Measurements from ENCODE around the gene CAPZB.

DNA sequence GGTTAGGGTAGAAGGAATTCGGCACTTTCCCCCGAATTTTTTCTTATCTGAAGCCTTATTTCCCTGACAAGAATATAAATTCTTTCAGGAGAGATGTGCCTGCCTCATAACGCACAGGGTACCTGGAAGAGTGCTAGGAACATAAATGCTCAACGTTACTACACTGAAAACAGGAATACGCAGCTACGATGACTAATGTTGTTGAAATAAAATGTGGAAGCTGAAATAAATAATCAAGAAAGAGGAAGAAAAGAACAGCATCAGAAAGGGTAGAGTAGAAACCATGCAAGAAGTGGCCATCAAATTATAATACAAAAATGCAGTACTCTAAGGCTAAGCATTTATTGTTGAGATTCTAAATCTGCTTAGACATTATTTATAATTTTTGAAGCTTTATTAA is 139.3 kb downstream of the CAPZB start:
- TF ChIP-seq, protein P1, sequence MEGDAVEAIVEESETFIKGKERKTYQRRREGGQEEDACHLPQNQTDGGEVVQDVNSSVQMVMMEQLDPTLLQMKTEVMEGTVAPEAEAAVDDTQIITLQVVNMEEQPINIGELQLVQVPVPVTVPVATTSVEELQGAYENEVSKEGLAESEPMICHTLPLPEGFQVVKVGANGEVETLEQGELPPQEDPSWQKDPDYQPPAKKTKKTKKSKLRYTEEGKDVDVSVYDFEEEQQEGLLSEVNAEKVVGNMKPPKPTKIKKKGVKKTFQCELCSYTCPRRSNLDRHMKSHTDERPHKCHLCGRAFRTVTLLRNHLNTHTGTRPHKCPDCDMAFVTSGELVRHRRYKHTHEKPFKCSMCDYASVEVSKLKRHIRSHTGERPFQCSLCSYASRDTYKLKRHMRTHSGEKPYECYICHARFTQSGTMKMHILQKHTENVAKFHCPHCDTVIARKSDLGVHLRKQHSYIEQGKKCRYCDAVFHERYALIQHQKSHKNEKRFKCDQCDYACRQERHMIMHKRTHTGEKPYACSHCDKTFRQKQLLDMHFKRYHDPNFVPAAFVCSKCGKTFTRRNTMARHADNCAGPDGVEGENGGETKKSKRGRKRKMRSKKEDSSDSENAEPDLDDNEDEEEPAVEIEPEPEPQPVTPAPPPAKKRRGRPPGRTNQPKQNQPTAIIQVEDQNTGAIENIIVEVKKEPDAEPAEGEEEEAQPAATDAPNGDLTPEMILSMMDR (IDR thresholded peaks at IDR 0.05) = no peak
- no peak for TF ChIP-seq POLR2A (IDR thresholded peaks at IDR 0.05)
